ENCODE results near the gene ALDH3B2. TPM values are rescaled to one million over a fixed set of nuclear protein-coding genes. Genes with fewer than 3 reads are reported as not detected.
A peak's percentile ranks its signal among the peaks of the same experiment; 100 is the strongest.
"Not testable (repeated sequence)": the region's sequence is repeated elsewhere in the genome, so short reads cannot be mapped to it uniquely, and the experiment has no call there.

The ALDH3B2 gene
- total RNA-seq, 3 donors from 2014 or later = 0.29 to 0.48 TPM; not detected in 1

GRCh38 chr11:67664213-67664585 lies 10.2 kb downstream of the ALDH3B2 start:
- no peak overlapping the region for H3K4me3 ChIP-seq
- H3K9me3 ChIP-seq = no peaks in the 10 kb centered on the region
- peaks cover 5% of the 10 kb centered on the region for H3K4me1 ChIP-seq (ENCODE audit: low read depth)
- intact Hi-C loops (cut with DNase I, micrococcal nuclease) = no loop called here
- TF ChIP-seq CTCF (IDR thresholded peaks at IDR 0.05) = no peak
- no peak for ATAC-seq
- no peaks in the 10 kb centered on the region for H3K36me3 ChIP-seq (ENCODE audit: low read depth)
- DNase-seq = no peak

- Histone ChIP-seq H3K9me3 (no peaks in the 10 kb centered on the region), H3K4me3 (no peak overlapping the region), H3K36me3 (ENCODE audit: low read depth) (no peaks in the 10 kb centered on the region), H3K4me1 (ENCODE audit: low read depth) (peaks cover 5% of the 10 kb centered on the region)
- intact Hi-C loops (cut with DNase I, micrococcal nuclease) = no loop called here
- TF ChIP-seq CTCF (IDR thresholded peaks at IDR 0.05) = no peak
- no peak for ATAC-seq
- no peak for DNase-seq
Observed at GRCh38 chr11:67663532-67664212, 10.8 kb downstream of the ALDH3B2 start.

GRCh38 chr11:67662835-67663531 lies 11.4 kb downstream of the ALDH3B2 start:
- Histone ChIP-seq H3K36me3 (ENCODE audit: low read depth) (no peaks in the 10 kb centered on the region), H3K9me3 (no peaks in the 10 kb centered on the region), H3K4me3 (no peak overlapping the region), H3K4me1 (ENCODE audit: low read depth) (peaks cover 5% of the 10 kb centered on the region)
- ATAC-seq = no peak
- no peak for TF ChIP-seq CTCF (IDR thresholded peaks at IDR 0.05)
- intact Hi-C loops (cut with DNase I, micrococcal nuclease) = no loop called here
- no peak for DNase-seq

- peaks cover 5% of the 10 kb centered on the region for H3K4me1 ChIP-seq (ENCODE audit: low read depth)
- intact Hi-C loops (cut with DNase I, micrococcal nuclease) = no loop called here
Observed at GRCh38 chr11:67662142-67662834, 12.1 kb downstream of the ALDH3B2 start.

GRCh38 chr11:67660752-67661151 lies 13.7 kb downstream of the ALDH3B2 start:
- H3K9me3 ChIP-seq; ATAC-seq; H3K36me3 ChIP-seq (ENCODE audit: low read depth); H3K4me3 ChIP-seq; intact Hi-C loops (cut with DNase I, micrococcal nuclease); DNase-seq; H3K4me1 ChIP-seq (ENCODE audit: low read depth): not testable (repeated sequence)

More at GRCh38 chr11:67662142-67662834, 12.1 kb downstream of the ALDH3B2 start:
- Histone ChIP-seq H3K9me3 (no peaks in the 10 kb centered on the region), H3K36me3 (ENCODE audit: low read depth) (no peaks in the 10 kb centered on the region), H3K4me3 (no peak overlapping the region)
- DNase-seq (no peak), ATAC-seq (no peak)
- TF ChIP-seq CTCF (IDR thresholded peaks at IDR 0.05) = no peak

GRCh38 chr11:67659651-67660165 lies 14.7 kb downstream of the ALDH3B2 start:
- H3K36me3 ChIP-seq (ENCODE audit: low read depth); ATAC-seq; H3K4me1 ChIP-seq (ENCODE audit: low read depth); H3K9me3 ChIP-seq; H3K4me3 ChIP-seq; intact Hi-C loops (cut with DNase I, micrococcal nuclease): not testable (repeated sequence)
- peak in 1 of 3 donors; percentile 15 for DNase-seq

Data from mucosa of descending colon (tissue), 3 donors.